ENCODE results near the gene NINJ2. TPM values are rescaled to one million over a fixed set of nuclear protein-coding genes. Genes with fewer than 3 reads are reported as not detected.

NINJ2 gene
- total RNA-seq, 2 experiments from 2014 or later = 1.1 to 3.4 TPM

GRCh38 chr12:612886-613285 is 50.4 kb downstream of the NINJ2 start:
- ChIA-PET CTCF (no interaction called here), POLR2A (no interaction called here)
- H3K9me3 Mint-ChIP-seq = no peaks in the 10 kb centered on the region
- Histone ChIP-seq H3K9me3 (ENCODE audit: control insufficient read depth in 1 of 2, insufficient read depth in 1 of 2, low read length in 2 of 2) (no peaks in the 10 kb centered on the region), H3K4me1 (ENCODE audit: insufficient read depth, low read length) (peaks cover 26% of the 10 kb centered on the region), H3K27ac (ENCODE audit: low read depth in 1 of 2, low read length in 2 of 2) (no peak overlapping the region), H3K27me3 (ENCODE audit: control insufficient read depth in 1 of 2, insufficient read depth in 2 of 2, low read length in 2 of 2) (no peaks in the 10 kb centered on the region), H3K36me3 (ENCODE audit: insufficient read depth, low read length) (no peaks in the 10 kb centered on the region), H3K4me3 (ENCODE audit: low read length) (no peak overlapping the region)
- no peak overlapping the region for H3K27ac Mint-ChIP-seq
- H3K27me3 Mint-ChIP-seq = no peaks in the 10 kb centered on the region
- ATAC-seq (ENCODE audit: poor library complexity) = no peak
- H3K36me3 Mint-ChIP-seq (ENCODE audit: low read depth) = no peaks in the 10 kb centered on the region
- H3K4me1 Mint-ChIP-seq (ENCODE audit: low read depth) = peaks cover 40% of the 10 kb centered on the region
- DNase-seq = peak in 1 of 14 experiments; percentile 2
- no peak overlapping the region for H3K4me3 Mint-ChIP-seq
- TF ChIP-seq, protein P1, sequence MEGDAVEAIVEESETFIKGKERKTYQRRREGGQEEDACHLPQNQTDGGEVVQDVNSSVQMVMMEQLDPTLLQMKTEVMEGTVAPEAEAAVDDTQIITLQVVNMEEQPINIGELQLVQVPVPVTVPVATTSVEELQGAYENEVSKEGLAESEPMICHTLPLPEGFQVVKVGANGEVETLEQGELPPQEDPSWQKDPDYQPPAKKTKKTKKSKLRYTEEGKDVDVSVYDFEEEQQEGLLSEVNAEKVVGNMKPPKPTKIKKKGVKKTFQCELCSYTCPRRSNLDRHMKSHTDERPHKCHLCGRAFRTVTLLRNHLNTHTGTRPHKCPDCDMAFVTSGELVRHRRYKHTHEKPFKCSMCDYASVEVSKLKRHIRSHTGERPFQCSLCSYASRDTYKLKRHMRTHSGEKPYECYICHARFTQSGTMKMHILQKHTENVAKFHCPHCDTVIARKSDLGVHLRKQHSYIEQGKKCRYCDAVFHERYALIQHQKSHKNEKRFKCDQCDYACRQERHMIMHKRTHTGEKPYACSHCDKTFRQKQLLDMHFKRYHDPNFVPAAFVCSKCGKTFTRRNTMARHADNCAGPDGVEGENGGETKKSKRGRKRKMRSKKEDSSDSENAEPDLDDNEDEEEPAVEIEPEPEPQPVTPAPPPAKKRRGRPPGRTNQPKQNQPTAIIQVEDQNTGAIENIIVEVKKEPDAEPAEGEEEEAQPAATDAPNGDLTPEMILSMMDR (IDR thresholded peaks at IDR 0.05) = no peak
- intact Hi-C loops (cut with DNase I, micrococcal nuclease) = no loop called here

DNA sequence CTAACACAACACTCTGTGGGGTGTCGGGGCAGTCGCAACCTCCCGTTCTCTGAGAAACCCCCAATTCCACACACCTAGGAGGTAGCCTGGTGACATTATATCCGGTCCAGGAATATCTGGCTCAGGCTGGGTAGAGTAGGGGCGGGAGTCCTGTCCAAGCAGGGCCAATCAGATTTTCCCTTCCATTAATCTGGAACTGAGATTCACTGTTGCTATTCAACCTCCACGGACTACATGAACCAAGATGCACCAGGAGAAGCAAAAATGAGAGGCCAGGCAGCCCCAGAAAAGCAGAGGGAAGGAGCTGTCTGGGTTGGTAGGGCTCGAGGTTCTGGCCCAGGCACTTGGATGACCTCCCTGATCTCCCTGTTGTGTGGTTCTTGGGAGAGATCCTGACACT is 51.0 kb downstream of the NINJ2 start:
- no peak overlapping the region for H3K4me3 Mint-ChIP-seq
- Histone ChIP-seq H3K4me1 (ENCODE audit: insufficient read depth, low read length) (peaks cover 31% of the 10 kb centered on the region), H3K27ac (ENCODE audit: low read depth in 1 of 2, low read length in 2 of 2) (no peak overlapping the region), H3K36me3 (ENCODE audit: insufficient read depth, low read length) (no peaks in the 10 kb centered on the region), H3K4me3 (ENCODE audit: low read length) (no peak overlapping the region), H3K9me3 (ENCODE audit: control insufficient read depth in 1 of 2, insufficient read depth in 1 of 2, low read length in 2 of 2) (no peaks in the 10 kb centered on the region), H3K27me3 (ENCODE audit: control insufficient read depth in 1 of 2, insufficient read depth in 2 of 2, low read length in 2 of 2) (no peaks in the 10 kb centered on the region)
- ATAC-seq (ENCODE audit: poor library complexity) (no peak), DNase-seq (no peak)
- intact Hi-C loops (cut with DNase I, micrococcal nuclease) = no loop called here
- ChIA-PET CTCF (no interaction called here), POLR2A (no interaction called here)
- TF ChIP-seq, protein P1 (IDR thresholded peaks at IDR 0.05) = no peak
- no peaks in the 10 kb centered on the region for H3K36me3 Mint-ChIP-seq (ENCODE audit: low read depth)
- H3K27me3 Mint-ChIP-seq = no peaks in the 10 kb centered on the region
- H3K27ac Mint-ChIP-seq = no peak overlapping the region
- peaks cover 46% of the 10 kb centered on the region for H3K4me1 Mint-ChIP-seq (ENCODE audit: low read depth)
- H3K9me3 Mint-ChIP-seq = no peaks in the 10 kb centered on the region

- DNase-seq (peak in 1 of 14 experiments; percentile 2), ATAC-seq (ENCODE audit: poor library complexity) (no peak)
- no peaks in the 10 kb centered on the region for H3K27me3 ChIP-seq (ENCODE audit: control insufficient read depth in 1 of 2, insufficient read depth in 2 of 2, low read length in 2 of 2)
- Mint-ChIP-seq H3K9me3 (no peaks in the 10 kb centered on the region), H3K36me3 (ENCODE audit: low read depth) (no peaks in the 10 kb centered on the region), H3K4me1 (ENCODE audit: low read depth) (peaks cover 48% of the 10 kb centered on the region), H3K4me3 (no peak overlapping the region), H3K27me3 (no peaks in the 10 kb centered on the region), H3K27ac (no peak overlapping the region)
- POLR2A ChIA-PET = no interaction called here
- intact Hi-C loops (cut with DNase I, micrococcal nuclease) = no loop called here
- no peak overlapping the region for H3K4me3 ChIP-seq (ENCODE audit: low read length)
- H3K4me1 ChIP-seq (ENCODE audit: insufficient read depth, low read length) = peaks cover 31% of the 10 kb centered on the region
- no peak overlapping the region for H3K27ac ChIP-seq (ENCODE audit: low read depth in 1 of 2, low read length in 2 of 2)
- no peaks in the 10 kb centered on the region for H3K9me3 ChIP-seq (ENCODE audit: control insufficient read depth in 1 of 2, insufficient read depth in 1 of 2, low read length in 2 of 2)
- TF ChIP-seq, protein P1 (IDR thresholded peaks at IDR 0.05) = no peak
- CTCF ChIA-PET = no interaction called here
- H3K36me3 ChIP-seq (ENCODE audit: insufficient read depth, low read length) = no peaks in the 10 kb centered on the region
Measured at GRCh38 chr12:611721-612120, 51.5 kb downstream of the NINJ2 start.

All from CD4-positive, alpha-beta T cell (primary cell).